ENCODE data around the gene MISP.

- TF ChIP-seq CTCF (conservative IDR thresholded peaks at IDR 0.05) (no peak), ZFX (IDR thresholded peaks at IDR 0.05) (no peak)
Observed at GRCh38 chr19:729965-730668, 20.8 kb upstream of the MISP start.

Measured in C4-2B (cell line).